Small intestine (tissue), 7 donors: ENCODE results near the gene APCDD1. TPM values are rescaled to one million over a fixed set of nuclear protein-coding genes. Genes with fewer than 3 reads are reported as not detected.

Experiments
- DNase-seq, 2 donors: peaks; one replicate each; pipeline versions ENCODE4 v3.0.0 to v3.0.0-alpha.2; 2013
- FAIRE-seq: peaks from 2 replicates; lab custom pipeline; 2012; peaks lifted over from hg19 to GRCh38; lab: Jason Lieb, UNC
- H3K27ac ChIP-seq, 3 donors: one replicate each; pipeline ENCODE4 v1.5.1; 2013; ENCODE audit warnings: low read length in 2 of 3, mild to moderate bottlenecking in 2 of 3, control low read depth in 1 of 3, inconsistent platforms in 1 of 3, low read depth in 1 of 3, moderate library complexity in 1 of 3
- H3K27me3 ChIP-seq, 3 donors: one replicate each; pipeline ENCODE4 v1.6.1; 2013; ENCODE audit warnings: low read length in 3 of 3, inconsistent platforms in 1 of 3; ENCODE audit not compliant: control insufficient read depth in 3 of 3, insufficient read depth in 3 of 3
- H3K36me3 ChIP-seq, 3 donors: one replicate each; pipeline ENCODE4 v1.6.1; 2013; ENCODE audit warnings: low read length in 3 of 3, inconsistent platforms in 1 of 3, low read depth in 1 of 3, mild to moderate bottlenecking in 1 of 3, moderate library complexity in 1 of 3; ENCODE audit not compliant: control insufficient read depth in 3 of 3, insufficient read depth in 2 of 3
- H3K4me1 ChIP-seq, 3 donors: one replicate each; pipeline ENCODE4 v1.6.1; 2013; ENCODE audit warnings: low read length in 2 of 3, inconsistent platforms in 1 of 3, low read depth in 1 of 3, mild to moderate bottlenecking in 1 of 3, moderate library complexity in 1 of 3; ENCODE audit not compliant: control insufficient read depth in 3 of 3, insufficient read depth in 2 of 3
- H3K4me3 ChIP-seq, 3 donors: one replicate each; pipeline ENCODE4 v1.5.1; 2013; ENCODE audit warnings: low read length in 3 of 3, control low read depth in 1 of 3, inconsistent platforms in 1 of 3, low read depth in 1 of 3, mild to moderate bottlenecking in 1 of 3, moderate library complexity in 1 of 3
- H3K9me3 ChIP-seq, 2 donors: one replicate each; pipeline ENCODE4 v1.6.1; 2013; ENCODE audit warnings: low read depth in 1 of 2, low read length in 1 of 2; ENCODE audit not compliant: control insufficient read depth in 2 of 2, insufficient read depth in 1 of 2
- WGBS, 3 donors: extraction: QIAGEN DNeasy Blood & Tissue Kit; methylation state at CpG; one replicate each; pipeline ENCODE4 v1.1.7; 2013; 5-methylcytosine and 5-hydroxymethylcytosine counted together
- polyA plus RNA-seq, 4 donors: library from polyadenylated mRNA; stranded (reverse) in 3 of 4; unstranded in 1 of 4; fragments of 200-250 nt in 3 of 4; fragments of 120-200 nt in 1 of 4; gene quantifications; one replicate each; pipeline versions ENCODE4 v1.2.1 to v1.2.3, GENCODE V29; 2013
- donor health status: healthy with polysubstance abuse.
- donor health status: control.
- donor health status: control.
- donor health status: Bipolar disorder and iron deficiency.
- donor health status: healthy.

Gene APCDD1
- polyA plus RNA-seq, 4 donors: 0.67 to 21.6 (median 5.0) TPM

GRCh38 chr18:10413722-10414121 is 40.7 kb upstream of the APCDD1 start:
- H3K4me1 ChIP-seq: no peaks in the 10 kb centered on the region
- no peak for FAIRE-seq
- DNase-seq: no peak
- no peak overlapping the region for H3K27ac ChIP-seq
- H3K36me3 ChIP-seq: no peaks in the 10 kb centered on the region
- no peak overlapping the region for H3K4me3 ChIP-seq
- WGBS, 3 donors: 61 to 84% (median 73%) methylated on average over 3 of the region's 3 CpGs
- H3K9me3 ChIP-seq: no peaks in the 10 kb centered on the region
- no peaks in the 10 kb centered on the region for H3K27me3 ChIP-seq

- DNase-seq: no peak
- H3K4me1 ChIP-seq: no peaks in the 10 kb centered on the region
- H3K4me3 ChIP-seq: no peak overlapping the region
- H3K27ac ChIP-seq: no peak overlapping the region
- no peaks in the 10 kb centered on the region for H3K27me3 ChIP-seq
- no peaks in the 10 kb centered on the region for H3K9me3 ChIP-seq
- 87 to 92% (median 89%) methylated on average over 23 of the region's 23 CpGs for WGBS, 3 donors
- no peaks in the 10 kb centered on the region for H3K36me3 ChIP-seq
- FAIRE-seq: no peak
Observed at GRCh38 chr18:10414293-10414842, 40.1 kb upstream of the APCDD1 start.

GRCh38 chr18:10416065-10416464 is 38.4 kb upstream of the APCDD1 start:
- 78 to 85% (median 80%) methylated on average over 9 of the region's 9 CpGs for WGBS, 3 donors
- DNase-seq: no peak
- H3K27me3 ChIP-seq: no peaks in the 10 kb centered on the region
- no peak overlapping the region for H3K27ac ChIP-seq
- H3K9me3 ChIP-seq: no peaks in the 10 kb centered on the region
- no peaks in the 10 kb centered on the region for H3K4me1 ChIP-seq
- no peak for FAIRE-seq
- H3K4me3 ChIP-seq: no peak overlapping the region
- H3K36me3 ChIP-seq: no peaks in the 10 kb centered on the region

GRCh38 chr18:10417191-10417590 is 37.2 kb upstream of the APCDD1 start:
- Histone ChIP-seq H3K27ac (no peak overlapping the region), H3K9me3 (no peaks in the 10 kb centered on the region), H3K4me1 (no peaks in the 10 kb centered on the region), H3K36me3 (no peaks in the 10 kb centered on the region), H3K4me3 (no peak overlapping the region), H3K27me3 (no peaks in the 10 kb centered on the region)
- DNase-seq: no peak
- WGBS, 3 donors: 69 to 83% (median 77%) methylated on average over 3 of the region's 3 CpGs
- no peak for FAIRE-seq

GRCh38 chr18:10417664-10418063 is 36.8 kb upstream of the APCDD1 start:
- Histone ChIP-seq H3K27ac (no peak overlapping the region), H3K36me3 (no peaks in the 10 kb centered on the region), H3K9me3 (no peaks in the 10 kb centered on the region), H3K4me3 (no peak overlapping the region), H3K27me3 (no peaks in the 10 kb centered on the region), H3K4me1 (no peaks in the 10 kb centered on the region)
- DNase-seq (no peak), FAIRE-seq (no peak)

- no peaks in the 10 kb centered on the region for H3K4me1 ChIP-seq
- H3K27ac ChIP-seq: no peak overlapping the region
- no peaks in the 10 kb centered on the region for H3K9me3 ChIP-seq
- FAIRE-seq (no peak), DNase-seq (no peak)
- H3K4me3 ChIP-seq: no peak overlapping the region
- H3K36me3 ChIP-seq: no peaks in the 10 kb centered on the region
- no peaks in the 10 kb centered on the region for H3K27me3 ChIP-seq
Observed at GRCh38 chr18:10418836-10419235, 35.6 kb upstream of the APCDD1 start.

GRCh38 chr18:10419420-10420103 is 34.9 kb upstream of the APCDD1 start:
- Histone ChIP-seq H3K27ac (no peak overlapping the region), H3K4me1 (no peaks in the 10 kb centered on the region), H3K9me3 (no peaks in the 10 kb centered on the region), H3K27me3 (no peaks in the 10 kb centered on the region), H3K36me3 (no peaks in the 10 kb centered on the region), H3K4me3 (no peak overlapping the region)
- 75 to 83% (median 76%) methylated on average over 5 of the region's 5 CpGs for WGBS, 3 donors
- no peak for FAIRE-seq
- DNase-seq: no peak

GRCh38 chr18:10420561-10421352 is 33.7 kb upstream of the APCDD1 start:
- no peak overlapping the region for H3K27ac ChIP-seq
- no peaks in the 10 kb centered on the region for H3K27me3 ChIP-seq
- no peak overlapping the region for H3K4me3 ChIP-seq
- FAIRE-seq (no peak), DNase-seq (no peak)
- H3K9me3 ChIP-seq: no peaks in the 10 kb centered on the region
- 86 to 87% (median 87%) methylated on average over 5 of the region's 5 CpGs for WGBS, 3 donors
- H3K4me1 ChIP-seq: no peaks in the 10 kb centered on the region
- no peaks in the 10 kb centered on the region for H3K36me3 ChIP-seq
